NCI-H510A (cell line): ENCODE results near the gene ZMIZ1.

ENCODE experiments used
- DNase-seq: peaks from one replicate; lab custom pipeline; 2025; lab: John Stamatoyannopoulos, UW

The ZMIZ1 gene

GRCh38 chr10:79068562-79069324 is at the start of gene ZMIZ1:
Gene ZMIZ1 (plus strand): TSS chr10:79068966. CDS start chr10:79201633, 132,667 bp downstream.
- peak; percentile 84 for DNase-seq

DNA sequence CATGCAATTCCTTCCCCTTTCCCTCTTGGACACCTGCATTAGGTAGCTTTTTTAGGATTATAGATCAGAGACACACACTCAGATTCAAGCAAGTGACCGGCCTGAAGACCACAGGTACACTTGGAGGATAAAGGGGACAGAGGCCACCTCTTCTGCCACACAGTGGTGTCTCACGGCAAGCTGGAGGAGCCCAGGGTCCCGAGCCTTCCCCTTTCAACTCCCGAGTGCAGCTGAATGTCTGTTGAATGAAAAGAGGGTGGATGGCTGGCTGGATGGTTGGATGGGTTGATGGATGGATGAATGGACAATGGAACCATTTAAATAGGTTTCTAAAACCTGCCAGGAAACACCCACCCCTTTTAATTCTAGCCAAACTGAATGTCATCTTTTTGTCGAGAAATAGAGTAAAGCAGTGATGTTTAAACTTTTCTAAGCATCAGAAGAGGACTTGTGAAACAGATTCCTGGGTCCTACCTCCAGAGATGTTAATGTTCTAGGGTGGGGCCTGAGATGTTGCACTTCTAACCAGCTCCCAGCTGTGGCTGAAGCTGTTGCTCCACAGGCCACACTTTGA is 49.2 kb upstream of the ZMIZ1 start:
- no peak for DNase-seq

- peak; percentile 32 for DNase-seq
Measured at GRCh38 chr10:79020015-79020491, 48.7 kb upstream of the ZMIZ1 start.

DNA sequence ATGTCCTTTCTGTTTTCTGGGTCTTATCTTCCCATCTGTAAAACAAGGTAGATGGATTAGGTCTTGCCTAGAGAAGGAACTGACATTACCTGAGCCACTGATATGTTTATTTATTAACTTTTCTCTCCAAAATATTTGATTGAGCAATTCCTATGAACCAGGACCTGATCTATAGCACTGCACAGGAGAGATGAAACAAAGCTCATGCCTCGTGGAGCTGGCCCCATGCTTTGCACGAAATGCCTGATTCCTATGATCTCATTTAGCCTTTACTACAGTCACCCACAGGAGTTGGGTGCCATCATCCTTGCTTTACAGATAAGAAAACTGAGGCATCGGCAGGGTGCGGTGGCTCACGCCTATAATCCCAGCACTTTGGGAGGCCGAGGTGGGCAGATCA is 48.2 kb upstream of the ZMIZ1 start:
- no peak for DNase-seq

DNA sequence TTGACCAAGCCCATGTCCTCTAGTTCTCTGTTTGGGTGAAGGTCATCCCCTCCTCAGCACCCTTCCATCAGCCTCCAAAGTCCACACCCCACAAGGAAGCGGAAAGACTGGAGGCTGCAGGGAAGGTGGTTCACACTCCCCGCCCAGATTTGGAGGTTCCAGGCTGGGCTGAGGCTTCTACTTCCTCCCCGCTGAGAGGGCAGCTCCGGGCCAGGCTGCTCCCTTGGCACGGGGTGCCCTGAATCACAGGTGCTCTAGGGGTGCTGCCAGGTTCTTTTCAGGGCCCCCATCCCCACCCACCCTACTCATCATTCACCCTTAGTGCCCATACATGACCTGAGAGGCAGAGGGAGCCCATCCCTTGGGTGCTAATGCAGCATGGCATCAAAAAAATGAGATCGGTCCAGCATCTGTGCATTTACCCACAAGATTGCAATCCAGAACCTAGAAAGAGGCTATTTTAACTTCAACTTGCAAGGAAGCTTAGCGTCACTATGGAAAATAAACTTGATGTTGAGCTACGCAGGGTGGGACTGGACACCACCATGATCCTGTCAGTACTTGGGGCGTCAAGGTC is 47.3 kb upstream of the ZMIZ1 start:
- no peak for DNase-seq

- no peak for DNase-seq
Measured at GRCh38 chr10:79021948-79022499, 46.7 kb upstream of the ZMIZ1 start.

- peak; percentile 66 for DNase-seq
Measured at GRCh38 chr10:79022565-79023230, 46.1 kb upstream of the ZMIZ1 start.

- DNase-seq, result peak; percentile 85
Measured at GRCh38 chr10:79023240-79024162, 45.3 kb upstream of the ZMIZ1 start.

DNA sequence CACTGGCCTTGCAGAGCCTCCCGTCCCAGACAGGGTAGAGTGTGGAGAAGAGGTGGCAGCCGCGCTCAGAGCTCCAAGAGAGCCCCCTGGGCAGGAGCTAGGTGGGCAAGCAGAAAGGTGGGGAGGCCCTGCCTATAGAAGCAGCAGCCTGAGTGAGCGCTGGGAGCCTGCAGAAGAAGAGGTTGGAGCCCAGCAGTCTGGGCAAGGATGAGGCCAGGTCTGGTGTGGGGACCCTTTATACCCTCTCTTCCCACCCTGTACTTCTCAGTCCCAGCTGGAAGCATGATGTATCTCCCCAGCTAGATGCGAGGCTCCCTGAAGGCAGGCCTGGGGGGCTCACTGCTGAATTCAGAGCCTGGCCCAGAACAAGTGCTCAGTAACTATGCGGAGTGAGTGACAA is 44.5 kb upstream of the ZMIZ1 start:
- DNase-seq, result no peak

- DNase-seq, result no peak
Measured at GRCh38 chr10:79024720-79025198, 44.0 kb upstream of the ZMIZ1 start.

DNA sequence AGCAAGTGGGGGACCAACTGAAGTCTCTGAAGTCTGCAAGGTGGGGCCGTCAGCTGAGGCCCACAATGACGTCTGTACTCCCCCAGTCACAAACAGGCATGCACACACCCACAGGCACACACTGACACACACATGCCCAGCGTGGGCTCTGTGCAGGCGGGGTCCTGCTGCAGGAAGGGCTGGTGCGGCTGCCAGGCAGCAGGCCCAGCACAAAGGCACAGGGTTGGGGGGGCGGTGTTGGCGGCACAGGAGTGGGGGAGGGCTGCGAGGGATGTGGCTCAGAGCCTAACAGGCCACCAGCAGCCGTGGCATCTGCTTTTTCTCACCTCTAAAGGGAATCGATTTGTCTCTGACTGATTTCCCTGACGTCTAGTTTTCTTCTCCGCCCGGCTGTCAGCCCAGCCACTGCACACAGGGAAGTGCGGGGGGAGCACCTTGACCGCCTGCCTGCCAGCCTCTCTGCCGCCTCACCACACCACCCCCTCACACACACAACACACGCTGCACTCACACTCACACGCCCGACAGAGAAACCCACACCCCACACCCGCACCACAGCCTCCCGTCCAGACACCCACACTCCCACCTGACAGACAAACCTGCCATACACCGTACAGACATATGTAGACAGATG is 43.5 kb upstream of the ZMIZ1 start:
- no peak for DNase-seq

DNA sequence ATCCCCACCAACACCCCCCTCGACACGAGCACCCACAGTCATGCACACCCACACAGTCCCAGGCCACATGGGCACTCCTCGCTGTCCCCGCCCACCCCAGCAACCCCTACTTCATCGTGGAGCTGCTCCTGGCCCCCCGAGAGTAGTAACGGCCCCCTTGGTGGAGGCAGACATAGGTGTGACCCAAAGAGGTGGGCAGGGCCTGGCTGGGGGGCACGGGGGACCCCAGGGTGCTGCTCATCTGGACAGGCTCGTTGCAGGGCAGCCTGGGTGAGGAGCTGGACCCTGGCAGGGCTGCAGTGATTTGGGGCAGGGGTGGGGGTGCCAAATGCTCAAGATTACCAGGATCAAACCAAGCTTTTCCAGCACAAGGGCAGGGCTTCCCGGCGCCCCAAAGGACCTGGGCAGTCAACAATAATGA is 42.4 kb upstream of the ZMIZ1 start:
- no peak for DNase-seq

GRCh38 chr10:79026806-79027146 is 42.0 kb upstream of the ZMIZ1 start:
- DNase-seq, result no peak

GRCh38 chr10:79027147-79028055 is 41.4 kb upstream of the ZMIZ1 start:
- peak; percentile 84 for DNase-seq

- DNase-seq, result no peak
Measured at GRCh38 chr10:79028056-79028430, 40.7 kb upstream of the ZMIZ1 start.

DNA sequence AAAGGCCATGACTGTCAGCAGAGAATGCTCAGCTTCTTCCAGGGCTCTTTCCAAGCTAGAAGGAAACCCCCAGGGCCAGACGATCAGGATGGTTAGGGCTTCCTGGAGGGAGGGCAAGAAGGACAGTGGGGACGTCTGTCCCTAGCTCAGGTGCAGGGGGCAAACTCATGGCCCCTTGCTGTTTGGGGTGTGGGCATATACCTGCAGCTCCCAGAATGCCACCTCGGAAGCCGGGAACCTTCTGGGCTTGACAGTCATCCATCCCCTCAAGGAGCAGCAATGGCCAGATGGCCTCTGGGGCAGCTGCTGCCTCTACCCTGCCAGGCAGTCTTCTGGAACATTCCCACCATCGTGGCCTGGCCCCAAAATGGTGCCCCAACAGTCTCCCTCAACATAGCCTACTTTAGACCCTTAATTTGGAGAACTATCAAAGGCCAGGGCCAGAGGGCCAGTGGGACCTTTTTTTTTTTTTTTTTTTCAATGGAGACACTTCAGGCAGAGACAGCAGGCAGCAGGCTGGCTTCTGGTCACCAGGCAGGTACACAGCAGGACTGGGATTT is 40.2 kb upstream of the ZMIZ1 start:
- DNase-seq, result no peak

DNA sequence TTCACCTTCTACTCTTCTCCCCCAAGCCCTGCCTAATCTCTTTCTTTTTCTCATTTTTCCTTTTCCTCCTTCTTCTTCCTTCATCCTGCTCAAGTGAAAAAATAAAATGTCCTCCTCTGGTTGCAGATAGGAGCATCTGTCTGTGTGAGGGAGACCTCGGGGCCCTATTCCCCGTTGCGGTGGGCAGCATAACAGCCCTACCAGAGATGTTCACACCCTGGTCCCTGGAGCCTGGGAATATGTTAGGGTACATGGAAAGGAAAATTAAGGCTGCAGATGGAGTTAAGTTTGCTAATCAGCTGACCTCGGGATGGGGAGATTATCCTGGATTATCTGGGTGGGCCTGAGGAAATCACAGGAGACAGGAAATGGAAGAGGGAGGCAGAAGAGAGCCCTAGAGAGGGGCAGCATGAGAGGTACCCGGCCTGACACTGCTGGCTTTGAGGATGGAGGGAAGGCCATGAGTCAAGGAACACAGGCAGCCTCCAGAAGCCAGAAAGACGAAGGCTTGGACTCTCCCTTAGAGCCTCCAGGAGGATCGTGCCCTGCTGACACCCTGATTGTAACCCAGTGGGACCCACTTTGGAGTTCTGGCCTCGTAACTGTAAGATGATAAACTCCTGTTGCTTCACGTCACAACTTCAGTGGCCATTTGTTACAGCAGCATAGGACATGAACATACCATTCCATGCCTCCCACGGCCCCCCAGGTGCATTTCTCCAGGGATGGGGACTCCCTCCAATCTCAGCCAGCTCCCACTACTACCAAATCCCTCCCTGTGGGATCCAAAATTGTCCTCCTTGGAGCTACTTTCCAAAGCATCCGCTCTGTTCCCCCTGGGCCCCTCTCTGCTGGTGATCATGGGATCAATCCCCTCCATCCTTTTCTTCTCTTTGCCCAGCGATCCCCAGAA is 39.0 kb upstream of the ZMIZ1 start:
- DNase-seq, result no peak

GRCh38 chr10:79030705-79031104 is 38.1 kb upstream of the ZMIZ1 start:
- DNase-seq, result no peak
